Measurements from ENCODE around the gene PIM3.
A peak's percentile ranks its signal among the peaks of the same experiment; 100 is the strongest.

DNA sequence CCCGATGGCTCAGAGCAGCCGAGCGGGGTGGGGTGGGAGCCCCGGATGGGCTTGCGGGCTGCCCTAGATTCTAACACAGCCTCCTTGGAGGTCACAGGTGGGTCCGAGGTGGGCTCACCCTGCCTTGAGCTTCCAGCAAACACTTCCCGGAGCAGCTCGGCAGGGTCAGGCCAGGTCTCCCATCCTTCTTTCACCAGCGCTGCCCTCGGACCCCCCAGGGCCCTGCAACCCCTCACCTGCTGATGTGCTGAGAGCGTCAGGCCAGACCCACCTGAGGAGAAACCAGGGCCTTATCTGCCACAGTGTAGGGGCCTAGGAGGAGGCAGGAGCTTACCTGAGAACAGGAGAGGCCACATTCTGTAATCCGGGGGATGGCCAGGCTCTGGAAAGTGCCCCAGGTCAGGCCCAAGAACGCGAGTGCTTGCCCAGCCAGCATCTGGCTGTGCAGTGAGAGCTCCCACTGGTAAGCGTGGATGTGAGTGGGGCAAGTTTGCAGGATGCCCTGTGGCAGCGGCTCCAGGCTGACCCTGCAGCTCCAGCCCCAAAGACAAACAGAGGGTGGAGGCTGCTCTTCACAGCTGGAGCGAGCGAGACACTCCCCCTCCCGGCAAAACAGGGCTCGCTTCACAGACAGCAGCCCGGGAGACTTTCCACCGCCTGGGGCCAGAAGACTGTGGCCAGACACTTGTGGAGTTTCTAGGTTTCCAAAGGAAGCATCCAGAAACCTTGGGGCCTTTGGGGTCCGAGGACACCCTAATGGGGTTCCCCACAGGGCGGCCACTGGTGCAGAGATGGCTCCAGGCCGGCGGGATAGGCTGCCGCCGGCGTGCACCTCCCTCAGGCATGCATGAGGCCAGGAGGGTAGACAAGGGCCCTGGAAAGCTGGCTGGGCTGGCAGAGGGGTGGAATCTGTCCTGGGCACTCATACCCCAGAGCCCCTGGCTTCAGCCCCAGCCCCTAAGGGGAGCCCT, 51.9 kb downstream of the PIM3 start, which contains the start of gene IL17REL:
- TF ChIP-seq CTCF (IDR thresholded peaks at IDR 0.05) (peak; percentile 34), ZFX (IDR thresholded peaks at IDR 0.05; ENCODE audit: borderline replicate concordance) (no peak)
